Aorta (tissue), 5 donors: ENCODE measurements around the gene WIPF3. TPM values are rescaled to one million over a fixed set of nuclear protein-coding genes. Genes with fewer than 3 reads are reported as not detected.

ENCODE experiments used
- ATAC-seq: fragments of 200-7000 bp; cut with Tn5 transposase; one replicate; pipeline ENCODE4 v1.9.1; 2022; ENCODE audit warnings: moderate library complexity; ENCODE audit not compliant: low FRiP score
- DNase-seq, 2 donors: peaks; one replicate each; pipeline ENCODE4 v3.0.0-alpha.2; 2020
- H3K27ac ChIP-seq, 2 donors: one replicate each; pipeline ENCODE4 v1.5.1; 2013; ENCODE audit warnings: low read length in 2 of 2, mild to moderate bottlenecking in 2 of 2, moderate library complexity in 2 of 2, control low read depth in 1 of 2, inconsistent platforms in 1 of 2, low read depth in 1 of 2
- H3K27me3 ChIP-seq, 2 donors: one replicate each; pipeline ENCODE4 v1.6.1; 2013; ENCODE audit warnings: control low read depth in 1 of 2, low read length in 1 of 2, mild to moderate bottlenecking in 1 of 2, moderate library complexity in 1 of 2; ENCODE audit not compliant: insufficient read depth in 2 of 2, control insufficient read depth in 1 of 2
- H3K36me3 ChIP-seq, 2 donors: one replicate each; pipeline ENCODE4 v1.6.1; 2013; ENCODE audit warnings: control low read depth in 1 of 2, low read length in 1 of 2, mild to moderate bottlenecking in 1 of 2; ENCODE audit not compliant: insufficient read depth in 2 of 2, control insufficient read depth in 1 of 2
- H3K4me1 ChIP-seq, 2 donors: one replicate each; pipeline ENCODE4 v1.6.1; 2013; ENCODE audit warnings: low read length in 2 of 2, control low read depth in 1 of 2, mild to moderate bottlenecking in 1 of 2, moderate library complexity in 1 of 2; ENCODE audit not compliant: insufficient read depth in 2 of 2, control insufficient read depth in 1 of 2
- H3K4me3 ChIP-seq, 2 donors: one replicate each; pipeline ENCODE4 v1.5.1; 2013; ENCODE audit warnings: low read length in 2 of 2, control low read depth in 1 of 2, mild to moderate bottlenecking in 1 of 2
- H3K9me3 ChIP-seq: one replicate; pipeline ENCODE4 v1.6.1; 2013; ENCODE audit warnings: mild to moderate bottlenecking, low read length; ENCODE audit not compliant: control insufficient read depth
- WGBS, 2 donors: extraction: QIAGEN DNeasy Blood & Tissue Kit; methylation state at CpG; one replicate each; pipeline ENCODE4 v1.1.7; 2013; 5-methylcytosine and 5-hydroxymethylcytosine counted together
- intact Hi-C, 2 donors: fragments of 100-400 bp; cut with DNase I; formaldehyde crosslinking; loops; one replicate each; pipeline versions ENCODE4 v1.14.2 to v1.15.0; 2022
- polyA plus RNA-seq, 2 donors: library from polyadenylated mRNA; stranded (reverse); fragments of 200-250 nt; gene quantifications; one replicate each; pipeline ENCODE4 v1.2.3, GENCODE V29; 2013
- total RNA-seq, 2 donors: library from RNA; stranded (reverse); fragmentation: NEBNext Ultra II Directional; extraction: Animal tissue kit (Norgen Biotek cat#: 25700); gene quantifications; one replicate each; pipeline ENCODE4 v1.2.1, GENCODE V29; 2021
- donor health status: healthy with polysubstance abuse.
- donor health status: Bipolar disorder and iron deficiency.
- donor health status: DM: no; HTN: no; CAD: no.
- donor health status: DM: no; HTN: no; CAD: no.
- donor health status: DM: yes; HTN: yes; CAD: no.

The WIPF3 gene
- total and polyA plus RNA-seq, 4 donors, result 2.1 to 4.3 (median 2.9) TPM

GRCh38 chr7:29875741-29876140 lies 69.4 kb downstream of the WIPF3 start:
- no peak for ATAC-seq
- no peaks in the 10 kb centered on the region for H3K36me3 ChIP-seq
- 95% methylated on average over 13 of the region's 13 CpGs for WGBS, 2 donors
- H3K4me3 ChIP-seq, result no peak overlapping the region
- intact Hi-C loops, result loop anchor here (5.0 to 10.0 kb wide), 2 partner anchors 187 to 189 kb away; no protein-coding TSS in a partner anchor
- no peak overlapping the region for H3K27ac ChIP-seq
- no peaks in the 10 kb centered on the region for H3K27me3 ChIP-seq
- no peaks in the 10 kb centered on the region for H3K9me3 ChIP-seq
- no peak for DNase-seq
- H3K4me1 ChIP-seq, result no peaks in the 10 kb centered on the region

- Histone ChIP-seq H3K36me3 (no peaks in the 10 kb centered on the region), H3K4me3 (no peak overlapping the region), H3K9me3 (no peaks in the 10 kb centered on the region), H3K4me1 (no peaks in the 10 kb centered on the region), H3K27me3 (no peaks in the 10 kb centered on the region), H3K27ac (no peak overlapping the region)
- intact Hi-C loops, result loop anchor here (5.0 to 10.0 kb wide), 2 partner anchors 185 to 188 kb away; no protein-coding TSS in a partner anchor
- no peak for ATAC-seq
- 39 to 41% methylated on average over 3 of the region's 3 CpGs for WGBS, 2 donors
- no peak for DNase-seq
Measured at GRCh38 chr7:29877196-29877595, 70.9 kb downstream of the WIPF3 start.

DNA sequence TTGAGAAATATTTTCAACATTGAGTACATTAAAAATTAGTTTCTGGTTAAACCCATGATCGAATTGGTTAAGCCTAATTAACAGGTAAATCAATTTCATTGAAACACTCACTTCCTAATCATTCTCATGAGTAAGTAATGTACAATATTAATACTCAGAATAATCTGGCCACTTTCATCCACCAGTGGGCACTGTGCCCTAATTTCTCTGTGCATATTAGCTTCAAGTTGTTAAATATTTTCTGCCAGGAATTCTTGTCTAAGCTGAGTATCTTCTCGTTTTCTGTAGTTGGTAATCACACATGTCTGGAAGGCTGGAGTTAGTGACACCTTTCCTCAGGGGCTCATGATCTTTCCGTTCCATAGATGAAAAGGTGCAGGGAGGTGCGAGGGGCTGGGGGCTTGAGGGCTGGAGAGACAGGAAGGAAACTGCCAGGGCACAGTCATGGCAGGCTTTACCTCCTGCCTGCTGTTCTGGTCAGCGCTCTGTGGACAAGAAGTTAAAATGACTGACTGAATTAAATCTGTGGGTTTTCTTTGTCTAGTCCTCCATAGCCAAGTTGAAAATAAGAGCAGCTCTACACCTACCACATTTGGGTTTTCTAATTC lies 71.9 kb downstream of the WIPF3 start:
- no peak for DNase-seq
- ATAC-seq, result no peak
- 45 to 46% methylated on average over 5 of the region's 5 CpGs for whole genome bisulfite sequencing, 2 donors
- Histone ChIP-seq H3K27me3 (no peaks in the 10 kb centered on the region), H3K9me3 (no peaks in the 10 kb centered on the region), H3K27ac (no peak overlapping the region), H3K4me3 (no peak overlapping the region), H3K36me3 (no peaks in the 10 kb centered on the region), H3K4me1 (no peaks in the 10 kb centered on the region)
- intact Hi-C loops, result loop anchor here (2.0 to 10.0 kb wide), 3 partner anchors 43 to 187 kb away; no protein-coding TSS in a partner anchor

- H3K9me3 ChIP-seq, result no peaks in the 10 kb centered on the region
- H3K4me1 ChIP-seq, result no peaks in the 10 kb centered on the region
- no peak overlapping the region for H3K27ac ChIP-seq
- peak; percentile 16 for ATAC-seq
- no peaks in the 10 kb centered on the region for H3K27me3 ChIP-seq
- 49 to 55% methylated on average over 2 of the region's 2 CpGs for WGBS, 2 donors
- peak in 1 of 2 donors; percentile 68 for DNase-seq
- no peak overlapping the region for H3K4me3 ChIP-seq
- H3K36me3 ChIP-seq, result no peaks in the 10 kb centered on the region
- intact Hi-C loops, result loop anchor here (2.0 to 10.0 kb wide), 4 partner anchors 41 to 185 kb away; no protein-coding TSS in a partner anchor
Measured at GRCh38 chr7:29879609-29880008, 73.3 kb downstream of the WIPF3 start.

DNA sequence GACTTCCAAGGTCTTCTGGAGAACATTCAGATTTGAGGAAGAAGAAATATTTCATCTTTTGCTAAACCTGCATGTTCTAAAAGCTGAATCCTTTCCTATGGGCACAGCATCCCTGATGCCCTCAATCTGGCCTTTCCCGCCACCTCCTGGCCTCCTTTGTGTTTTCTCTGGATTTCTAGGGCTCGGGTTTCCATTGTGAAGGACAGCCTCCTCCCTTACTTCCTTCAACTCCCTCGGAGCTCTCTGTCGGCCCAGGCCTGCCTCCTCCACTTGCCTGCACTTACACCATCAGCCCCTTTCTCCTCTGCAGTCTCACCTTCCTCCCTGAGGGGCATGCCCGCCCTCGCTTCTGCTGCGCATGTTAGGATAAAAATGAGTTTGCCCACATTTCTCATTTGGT lies 75.4 kb downstream of the WIPF3 start:
- Histone ChIP-seq H3K27me3 (no peaks in the 10 kb centered on the region), H3K4me3 (no peak overlapping the region), H3K9me3 (no peaks in the 10 kb centered on the region), H3K36me3 (no peaks in the 10 kb centered on the region), H3K27ac (no peak overlapping the region), H3K4me1 (no peaks in the 10 kb centered on the region)
- ATAC-seq (no peak), DNase-seq (no peak)
- intact Hi-C loops, result loop anchor here in 1 of 2 donors (5.0 kb wide), 1 partner anchor 41 kb away; no protein-coding TSS in a partner anchor
- WGBS, 2 donors, result 78 to 81% methylated on average over 7 of the region's 7 CpGs

DNA sequence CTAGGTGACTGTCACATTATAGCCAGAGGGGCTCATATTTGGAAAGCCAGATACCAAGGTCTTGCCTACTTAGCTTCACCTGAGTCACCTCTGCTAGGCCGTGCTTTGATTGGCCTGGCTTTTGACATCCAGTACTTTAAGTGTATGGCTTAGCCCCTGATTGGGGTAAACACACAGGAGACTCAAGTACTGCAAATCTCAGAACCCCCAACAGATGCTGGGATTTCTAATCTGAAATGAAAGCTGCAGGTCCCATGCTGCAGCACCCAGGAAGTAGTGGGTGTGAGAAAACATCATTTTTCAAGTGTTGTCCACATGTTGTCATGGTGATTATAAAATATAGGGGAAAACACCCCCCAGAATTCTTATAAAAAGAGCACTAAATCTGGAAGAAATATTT lies 76.2 kb downstream of the WIPF3 start:
- H3K27me3 ChIP-seq, result no peaks in the 10 kb centered on the region
- no peak overlapping the region for H3K27ac ChIP-seq
- ATAC-seq (no peak), DNase-seq (no peak)
- WGBS, 2 donors, result 93 to 97% methylated on average over 1 of the region's 1 CpG
- H3K4me1 ChIP-seq, result no peaks in the 10 kb centered on the region
- H3K4me3 ChIP-seq, result no peak overlapping the region
- no peaks in the 10 kb centered on the region for H3K36me3 ChIP-seq
- no peaks in the 10 kb centered on the region for H3K9me3 ChIP-seq
- intact Hi-C loops, result loop anchor here in 1 of 2 donors (5.0 kb wide), 1 partner anchor 40 kb away; no protein-coding TSS in a partner anchor

GRCh38 chr7:29883462-29884398 lies 77.4 kb downstream of the WIPF3 start:
- peak in 1 of 2 donors; percentile 75 for DNase-seq
- no peak for ATAC-seq
- Histone ChIP-seq H3K4me1 (no peaks in the 10 kb centered on the region), H3K9me3 (no peaks in the 10 kb centered on the region), H3K27me3 (no peaks in the 10 kb centered on the region), H3K27ac (no peak overlapping the region), H3K4me3 (peak overlapping the region; percentile 37 to 49), H3K36me3 (no peaks in the 10 kb centered on the region)
- intact Hi-C loops, result loop anchor here in 1 of 2 donors (5.0 kb wide), 1 partner anchor 39 kb away; no protein-coding TSS in a partner anchor
- 21 to 23% methylated on average over 37 to 46 of the region's 46 CpGs for WGBS, 2 donors

- WGBS, 2 donors, result 21 to 29% methylated on average over 25 to 28 of the region's 28 CpGs
- ATAC-seq, result no peak
Measured at GRCh38 chr7:29884399-29885272, 78.3 kb downstream of the WIPF3 start.

More at GRCh38 chr7:29884399-29885272, 78.3 kb downstream of the WIPF3 start:
- Histone ChIP-seq H3K4me3 (peak overlapping the region; percentile 37 to 49), H3K27ac (no peak overlapping the region), H3K4me1 (no peaks in the 10 kb centered on the region), H3K27me3 (no peaks in the 10 kb centered on the region), H3K9me3 (no peaks in the 10 kb centered on the region), H3K36me3 (no peaks in the 10 kb centered on the region)
- no peak for DNase-seq
- intact Hi-C loops, result loop anchor here in 1 of 2 donors (5.0 kb wide), 1 partner anchor 38 kb away; no protein-coding TSS in a partner anchor
